COLO668 (cell line): ENCODE measurements around the gene ZNF593.

Experiments
- DNase-seq: peaks from one replicate; lab custom pipeline; 2025; ENCODE audit not compliant: unreplicated experiment; lab: John Stamatoyannopoulos, UW

Gene ZNF593

GRCh38 chr1:26200413-26200812 is 30.7 kb downstream of the ZNF593 start:
- DNase-seq = no peak

- no peak for DNase-seq
These were observed 34.1 kb downstream of the ZNF593 start for GRCh38 chr1:26203642-26204318.

- no peak for DNase-seq
These were observed 40.6 kb downstream of the ZNF593 start for GRCh38 chr1:26210147-26210870.

- DNase-seq = no peak
These were observed 43.0 kb downstream of the ZNF593 start for GRCh38 chr1:26212726-26213125.

- no peak for DNase-seq
These were observed 43.7 kb downstream of the ZNF593 start for GRCh38 chr1:26213335-26213905.

- DNase-seq = no peak
These were observed 45.5 kb downstream of the ZNF593 start for GRCh38 chr1:26215246-26215645.

GRCh38 chr1:26218906-26219494 is 49.3 kb downstream of the ZNF593 start:
- DNase-seq = no peak
